HepG2 (cell line): ENCODE data around the gene CASP6. TPM values are rescaled to one million over a fixed set of nuclear protein-coding genes. Genes with fewer than 3 reads are reported as not detected.
A peak's percentile ranks its signal among the peaks of the same experiment; 100 is the strongest.

Experiments used
- DMAP1 ChIP-seq: IDR thresholded peaks from 2 replicates; pipeline ENCODE4 v1.6.1; 2016
- EHMT2 ChIP-seq: fragments of 200-600 bp; sonication (generic); IDR thresholded peaks from 2 replicates; pipeline ENCODE4 v1.7.0; 2017; ENCODE audit warnings: antibody characterized with exemption, low read depth, low read length, borderline replicate concordance
- GZF1 ChIP-seq: sonication (generic); formaldehyde crosslinking; IDR thresholded peaks from 2 replicates; pipeline ENCODE4 v1.5.1; 2020; ENCODE audit warnings: mild to moderate bottlenecking, missing genetic modification reagents
- HMGXB4 ChIP-seq, 2 experiments: sonication (generic) in 1 of 2; formaldehyde crosslinking in 1 of 2; IDR thresholded peaks; 2 replicates each; pipeline versions ENCODE4 v1.4.0 to v1.6.1; 2018 to 2020; ENCODE audit warnings: missing genetic modification reagents in 2 of 2, borderline replicate concordance in 1 of 2, low read depth in 1 of 2, mild to moderate bottlenecking in 1 of 2, missing biosample characterization in 1 of 2
- KDM6A ChIP-seq: IDR thresholded peaks from 2 replicates; pipeline ENCODE4 v1.6.1; 2016; ENCODE audit warnings: low read depth
- NFATC3 ChIP-seq: sonication (generic); formaldehyde crosslinking; IDR thresholded peaks from 2 replicates; pipeline ENCODE4 v1.5.1; 2020; ENCODE audit warnings: mild to moderate bottlenecking, missing genetic modification reagents
- RAD51 ChIP-seq: fragments of 450-650 bp; IDR thresholded peaks from 2 replicates; pipeline ENCODE4 v1.6.1; 2016; ENCODE audit warnings: borderline replicate concordance
- SP140L ChIP-seq: sonication (generic); formaldehyde crosslinking; IDR thresholded peaks from 2 replicates; pipeline ENCODE4 v1.4.0; 2020; ENCODE audit warnings: missing genetic modification reagents, borderline replicate concordance
- SRY ChIP-seq: sonication (generic); formaldehyde crosslinking; IDR thresholded peaks from 2 replicates; pipeline ENCODE4 v1.8.0; 2022; ENCODE audit warnings: mild to moderate bottlenecking, missing genetic modification reagents
- ZBTB4 ChIP-seq: sonication (generic); formaldehyde crosslinking; IDR thresholded peaks from 2 replicates; pipeline ENCODE4 v1.4.0; 2020; ENCODE audit warnings: missing genetic modification reagents, mild to moderate bottlenecking, borderline replicate concordance
- ZNF235 ChIP-seq: sonication (generic); formaldehyde crosslinking; IDR thresholded peaks from 2 replicates; pipeline ENCODE4 v1.8.1; 2023; ENCODE audit warnings: mild to moderate bottlenecking, missing genetic modification reagents, borderline replicate concordance
- ZNF260 ChIP-seq: sonication (generic); formaldehyde crosslinking; IDR thresholded peaks from 2 replicates; pipeline ENCODE4 v1.4.0; 2020; ENCODE audit warnings: missing genetic modification reagents, low read depth, mild to moderate bottlenecking, borderline replicate concordance
- ZNF777 ChIP-seq: sonication (generic); formaldehyde crosslinking; IDR thresholded peaks from 2 replicates; pipeline ENCODE4 v1.4.0; 2020; ENCODE audit warnings: missing genetic modification reagents
- ZNF839 ChIP-seq: sonication (generic); formaldehyde crosslinking; IDR thresholded peaks from 2 replicates; pipeline ENCODE4 v1.4.0; 2020; ENCODE audit warnings: missing genetic modification reagents, mild to moderate bottlenecking, borderline replicate concordance
- ZSCAN12 ChIP-seq: sonication (generic); formaldehyde crosslinking; IDR thresholded peaks from 2 replicates; pipeline ENCODE4 v1.9.0; 2021; ENCODE audit warnings: mild to moderate bottlenecking, missing genetic modification reagents
- ZSCAN29 ChIP-seq: sonication (generic); formaldehyde crosslinking; conservative IDR thresholded peaks from 2 replicates; pipeline ENCODE4 v1.4.0; 2020; ENCODE audit warnings: mild to moderate bottlenecking, missing genetic modification reagents
- polyA plus RNA-seq, 8 experiments: library from polyadenylated mRNA; depleted of rRNA in 3 of 8; stranded (reverse) in 7 of 8; unstranded in 1 of 8; fragments of >200 nt; fragmentation: Illumina TruSeq in 4 of 8; extraction: Trizol in 4 of 8; gene quantifications; 2 replicates each; pipeline versions ENCODE4 v1.2.1 to v1.2.3, GENCODE V29; 2011 to 2016; ENCODE audit warnings: low read depth in 4 of 8, missing spikeins in 1 of 8, mixed read lengths in 1 of 8; ENCODE audit not compliant: insufficient read depth in 1 of 8
- total RNA-seq, 5 experiments: library from RNA; depleted of rRNA; stranded (reverse); fragments of >200 nt; fragmentation: Illumina TruSeq; extraction: Trizol; gene quantifications; 2 replicates each; pipeline ENCODE4 v1.2.3, GENCODE V29; 2016; ENCODE audit warnings: low read depth in 1 of 5
- TF ChIP-seq, protein P1 (sequence below): sonication (generic); formaldehyde crosslinking; IDR thresholded peaks from 2 replicates; pipeline ENCODE4 v1.4.0; 2020; ENCODE audit warnings: mild to moderate bottlenecking, missing genetic modification reagents
- TF ChIP-seq, protein P2 (sequence below): sonication (generic); formaldehyde crosslinking; IDR thresholded peaks from 2 replicates; pipeline ENCODE4 v1.4.0; 2020; ENCODE audit warnings: missing genetic modification reagents, borderline replicate concordance

CASP6 gene
- total and polyA plus RNA-seq, 2 of the 13 experiments (the other 11 are each of a cell fraction or from before 2014, with no cell fraction given): 19.7 to 34.6 TPM

- peak; percentile 44 to 83; a peak in 3 of 4 replicates for TF ChIP-seq HMGXB4 (CRISPR knock-in tag; IDR thresholded peaks at IDR 0.05; ENCODE audit: borderline replicate concordance in 1 of 2, low read depth in 1 of 2)
- TF ChIP-seq ZNF235: 0 out of 2 replicates have a peak, but pooled peaks have one; percentile 54
- peak; percentile 79 for TF ChIP-seq ZNF777 (CRISPR knock-in tag)
- TF ChIP-seq RAD51: no peak
- TF ChIP-seq SRY: peak; percentile 69; the same call in 1 of the 2 replicates
- no peak for TF ChIP-seq ZSCAN12
- TF ChIP-seq, protein P1, sequence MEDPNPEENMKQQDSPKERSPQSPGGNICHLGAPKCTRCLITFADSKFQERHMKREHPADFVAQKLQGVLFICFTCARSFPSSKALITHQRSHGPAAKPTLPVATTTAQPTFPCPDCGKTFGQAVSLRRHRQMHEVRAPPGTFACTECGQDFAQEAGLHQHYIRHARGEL (CRISPR knock-in tag): no peak
- 0 out of 2 replicates have a peak, but pooled peaks have one; percentile 67 for TF ChIP-seq ZBTB4
- 0 out of 2 replicates have a peak, but pooled peaks have one; percentile 26 for TF ChIP-seq DMAP1 (CRISPR knock-in tag)
- TF ChIP-seq ZNF260 (CRISPR knock-in tag): no peak
- TF ChIP-seq, protein P2, sequence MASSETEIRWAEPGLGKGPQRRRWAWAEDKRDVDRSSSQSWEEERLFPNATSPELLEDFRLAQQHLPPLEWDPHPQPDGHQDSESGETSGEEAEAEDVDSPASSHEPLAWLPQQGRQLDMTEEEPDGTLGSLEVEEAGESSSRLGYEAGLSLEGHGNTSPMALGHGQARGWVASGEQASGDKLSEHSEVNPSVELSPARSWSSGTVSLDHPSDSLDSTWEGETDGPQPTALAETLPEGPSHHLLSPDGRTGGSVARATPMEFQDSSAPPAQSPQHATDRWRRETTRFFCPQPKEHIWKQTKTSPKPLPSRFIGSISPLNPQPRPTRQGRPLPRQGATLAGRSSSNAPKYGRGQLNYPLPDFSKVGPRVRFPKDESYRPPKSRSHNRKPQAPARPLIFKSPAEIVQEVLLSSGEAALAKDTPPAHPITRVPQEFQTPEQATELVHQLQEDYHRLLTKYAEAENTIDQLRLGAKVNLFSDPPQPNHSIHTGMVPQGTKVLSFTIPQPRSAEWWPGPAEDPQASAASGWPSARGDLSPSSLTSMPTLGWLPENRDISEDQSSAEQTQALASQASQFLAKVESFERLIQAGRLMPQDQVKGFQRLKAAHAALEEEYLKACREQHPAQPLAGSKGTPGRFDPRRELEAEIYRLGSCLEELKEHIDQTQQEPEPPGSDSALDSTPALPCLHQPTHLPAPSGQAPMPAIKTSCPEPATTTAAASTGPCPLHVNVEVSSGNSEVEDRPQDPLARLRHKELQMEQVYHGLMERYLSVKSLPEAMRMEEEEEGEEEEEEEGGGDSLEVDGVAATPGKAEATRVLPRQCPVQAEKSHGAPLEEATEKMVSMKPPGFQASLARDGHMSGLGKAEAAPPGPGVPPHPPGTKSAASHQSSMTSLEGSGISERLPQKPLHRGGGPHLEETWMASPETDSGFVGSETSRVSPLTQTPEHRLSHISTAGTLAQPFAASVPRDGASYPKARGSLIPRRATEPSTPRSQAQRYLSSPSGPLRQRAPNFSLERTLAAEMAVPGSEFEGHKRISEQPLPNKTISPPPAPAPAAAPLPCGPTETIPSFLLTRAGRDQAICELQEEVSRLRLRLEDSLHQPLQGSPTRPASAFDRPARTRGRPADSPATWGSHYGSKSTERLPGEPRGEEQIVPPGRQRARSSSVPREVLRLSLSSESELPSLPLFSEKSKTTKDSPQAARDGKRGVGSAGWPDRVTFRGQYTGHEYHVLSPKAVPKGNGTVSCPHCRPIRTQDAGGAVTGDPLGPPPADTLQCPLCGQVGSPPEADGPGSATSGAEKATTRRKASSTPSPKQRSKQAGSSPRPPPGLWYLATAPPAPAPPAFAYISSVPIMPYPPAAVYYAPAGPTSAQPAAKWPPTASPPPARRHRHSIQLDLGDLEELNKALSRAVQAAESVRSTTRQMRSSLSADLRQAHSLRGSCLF (CRISPR knock-in tag): no peak
- TF ChIP-seq ZNF839 (CRISPR knock-in tag): no peak
- TF ChIP-seq EHMT2: no peak
- TF ChIP-seq ZSCAN29 (CRISPR knock-in tag): no peak
- no peak for TF ChIP-seq NFATC3
- TF ChIP-seq SP140L: no peak
- TF ChIP-seq KDM6A (CRISPR knock-in tag): no peak
- TF ChIP-seq GZF1 (CRISPR knock-in tag): no peak
Measured at GRCh38 chr4:109729718-109730618, 26.7 kb upstream of the CASP6 start, which contains the start of gene PLA2G12A (continued).
